Activated naive CD8-positive, alpha-beta T cell treated with anti-CD3 and anti-CD28 coated beads, Interleukin-2, amount 50 U/mL, for 24 hours (primary cell): ENCODE measurements around the gene TMEM135.
"Not testable (repeated sequence)": the region's sequence is repeated elsewhere in the genome, so short reads cannot be mapped to it uniquely, and the experiment has no call there.

ENCODE experiments used
- ATAC-seq: fragments of 150-1000 bp; cut with Tn5 transposase; one replicate; pipeline ENCODE4 v1.10.0; 2021
- DNase-seq: peaks from one replicate; pipeline ENCODE4 v3.0.0; 2021
- H3K27ac Mint-ChIP-seq: one replicate; pipeline ENCODE4 v1.8.0; 2021; ENCODE audit warnings: mild to moderate bottlenecking, mixed read lengths
- H3K27me3 Mint-ChIP-seq: one replicate; pipeline ENCODE4 v1.8.0; 2021; ENCODE audit warnings: mixed read lengths
- H3K36me3 Mint-ChIP-seq: one replicate; pipeline ENCODE4 v1.8.0; 2021; ENCODE audit warnings: low read depth, mixed read lengths
- H3K4me1 Mint-ChIP-seq: one replicate; pipeline ENCODE4 v1.8.0; 2021; ENCODE audit warnings: mixed read lengths
- H3K4me3 Mint-ChIP-seq: one replicate; pipeline ENCODE4 v1.8.0; 2021; ENCODE audit warnings: mild to moderate bottlenecking, moderate library complexity, mixed read lengths
- H3K9me3 Mint-ChIP-seq: one replicate; pipeline ENCODE4 v1.8.0; 2021; ENCODE audit warnings: mixed read lengths

The TMEM135 gene

DNA sequence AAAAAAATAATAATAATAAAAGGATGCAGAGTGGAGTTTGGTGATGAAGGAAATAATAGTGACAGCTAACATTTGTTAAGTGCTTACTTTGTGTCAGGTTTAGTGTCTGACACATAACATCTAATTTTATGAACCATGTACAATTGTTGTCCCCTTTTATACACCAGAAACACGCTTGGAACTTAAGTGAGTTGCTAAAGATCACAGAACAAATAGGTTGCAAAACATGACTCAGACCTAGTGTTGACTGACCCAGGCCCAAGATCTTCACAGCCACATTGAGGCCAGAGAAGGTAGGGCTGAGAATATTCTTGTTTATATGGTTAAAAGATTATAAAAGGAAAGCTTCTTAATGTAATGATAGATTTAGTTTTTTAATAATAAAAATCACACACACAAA is 25.6 kb upstream of the TMEM135 start:
- no peak for DNase-seq
- Mint-ChIP-seq H3K9me3 (no peaks in the 10 kb centered on the region), H3K27me3 (no peaks in the 10 kb centered on the region), H3K36me3 (no peaks in the 10 kb centered on the region), H3K27ac (no peak overlapping the region), H3K4me1 (no peaks in the 10 kb centered on the region), H3K4me3 (no peak overlapping the region)
- ATAC-seq = no peak

DNA sequence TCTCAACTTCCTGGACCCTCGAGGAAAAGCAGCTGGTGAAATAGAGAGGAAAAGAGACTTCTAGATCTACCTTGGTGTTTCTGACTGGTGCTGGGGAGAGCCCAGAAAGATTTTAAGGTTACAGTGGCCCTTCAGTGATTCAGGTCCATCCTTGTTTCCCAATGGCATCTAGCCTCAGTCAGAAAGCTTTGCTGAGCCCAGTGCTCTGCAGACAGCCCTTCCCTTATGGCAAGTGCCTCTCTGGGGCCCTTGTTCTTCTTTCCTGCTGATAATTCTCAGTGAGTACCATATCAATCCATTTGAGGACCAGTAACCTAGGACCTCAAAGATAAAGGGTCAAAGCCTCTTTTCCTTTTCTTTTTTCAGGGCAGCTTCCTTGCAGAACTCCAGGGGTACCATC is 25.1 kb upstream of the TMEM135 start:
- no peaks in the 10 kb centered on the region for H3K4me1 Mint-ChIP-seq
- no peak overlapping the region for H3K4me3 Mint-ChIP-seq
- no peaks in the 10 kb centered on the region for H3K27me3 Mint-ChIP-seq
- no peaks in the 10 kb centered on the region for H3K36me3 Mint-ChIP-seq
- no peak overlapping the region for H3K27ac Mint-ChIP-seq
- ATAC-seq = no peak
- DNase-seq = no peak
- no peaks in the 10 kb centered on the region for H3K9me3 Mint-ChIP-seq

GRCh38 chr11:87013912-87014825 is 23.6 kb upstream of the TMEM135 start:
- H3K4me3 Mint-ChIP-seq = no peak overlapping the region
- H3K9me3 Mint-ChIP-seq = no peaks in the 10 kb centered on the region
- no peak for DNase-seq
- no peaks in the 10 kb centered on the region for H3K27me3 Mint-ChIP-seq
- no peak for ATAC-seq
- no peak overlapping the region for H3K27ac Mint-ChIP-seq
- H3K36me3 Mint-ChIP-seq = no peaks in the 10 kb centered on the region
- no peaks in the 10 kb centered on the region for H3K4me1 Mint-ChIP-seq

DNA sequence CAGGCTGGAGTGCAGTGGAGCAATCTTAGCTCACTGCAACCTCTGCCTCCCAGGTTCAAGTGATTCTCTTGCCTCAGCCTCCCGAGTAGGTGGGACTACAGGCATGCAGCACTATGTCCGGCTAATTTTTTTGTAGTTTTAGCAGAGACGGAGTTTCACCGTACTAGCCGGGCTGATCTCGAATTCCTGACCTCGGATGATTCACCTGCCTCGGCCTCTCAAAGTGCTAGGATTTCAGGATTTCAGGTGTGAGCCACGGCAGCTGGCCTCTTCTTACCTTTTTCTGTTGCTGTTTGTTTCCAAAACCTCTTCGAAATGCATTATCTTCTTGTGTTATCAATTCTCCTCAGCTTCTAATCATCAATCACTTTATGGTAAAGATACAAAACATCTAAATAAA is 22.1 kb upstream of the TMEM135 start:
- H3K27ac Mint-ChIP-seq = no peak overlapping the region
- no peaks in the 10 kb centered on the region for H3K36me3 Mint-ChIP-seq
- no peak for ATAC-seq
- H3K4me1 Mint-ChIP-seq = no peaks in the 10 kb centered on the region
- no peaks in the 10 kb centered on the region for H3K27me3 Mint-ChIP-seq
- no peak overlapping the region for H3K4me3 Mint-ChIP-seq
- no peak for DNase-seq
- H3K9me3 Mint-ChIP-seq = no peaks in the 10 kb centered on the region

GRCh38 chr11:87019613-87020271 is 18.0 kb upstream of the TMEM135 start:
- no peak overlapping the region for H3K4me3 Mint-ChIP-seq
- ATAC-seq (no peak), DNase-seq (no peak)
- H3K4me1 Mint-ChIP-seq = no peaks in the 10 kb centered on the region
- no peaks in the 10 kb centered on the region for H3K36me3 Mint-ChIP-seq
- H3K27ac Mint-ChIP-seq = no peak overlapping the region
- H3K27me3 Mint-ChIP-seq = no peaks in the 10 kb centered on the region
- no peaks in the 10 kb centered on the region for H3K9me3 Mint-ChIP-seq

- DNase-seq (no peak), ATAC-seq (no peak)
- H3K27me3 Mint-ChIP-seq = peaks cover 1% of the 10 kb centered on the region
- no peaks in the 10 kb centered on the region for H3K36me3 Mint-ChIP-seq
- H3K4me1 Mint-ChIP-seq = no peaks in the 10 kb centered on the region
- H3K4me3 Mint-ChIP-seq = no peak overlapping the region
- H3K27ac Mint-ChIP-seq = no peak overlapping the region
- no peaks in the 10 kb centered on the region for H3K9me3 Mint-ChIP-seq
These were observed 17.4 kb upstream of the TMEM135 start for GRCh38 chr11:87020336-87020735.

DNA sequence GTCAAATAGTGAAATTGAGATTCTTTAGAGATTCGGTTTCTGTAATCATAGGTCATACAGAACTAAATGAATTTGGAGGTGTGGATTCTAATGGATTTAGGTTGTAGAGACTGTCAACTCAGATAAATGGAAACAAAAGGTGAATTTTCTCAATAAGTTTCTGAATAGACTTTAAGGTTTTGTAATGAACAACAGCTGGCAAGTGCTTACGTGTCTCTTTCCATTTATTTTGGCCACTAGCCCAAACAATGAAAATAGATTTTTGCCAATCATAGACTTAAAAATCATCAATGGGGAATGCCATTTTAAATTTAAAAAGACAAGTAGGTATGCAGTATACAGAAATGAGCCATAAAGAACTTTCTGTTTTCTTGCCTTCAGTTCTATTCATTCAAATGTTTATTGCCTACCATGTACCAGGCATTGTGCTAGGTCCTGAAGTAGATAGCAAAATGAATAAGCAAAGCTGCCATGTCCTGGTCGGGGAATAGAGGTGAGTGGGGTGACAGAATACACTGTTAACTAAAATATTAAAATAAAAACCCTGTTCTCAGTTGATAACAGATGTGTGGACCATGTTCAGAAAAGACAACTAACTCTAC is 16.9 kb upstream of the TMEM135 start:
- no peaks in the 10 kb centered on the region for H3K9me3 Mint-ChIP-seq
- DNase-seq = no peak
- H3K27ac Mint-ChIP-seq = no peak overlapping the region
- ATAC-seq = no peak
- no peak overlapping the region for H3K4me3 Mint-ChIP-seq
- no peaks in the 10 kb centered on the region for H3K36me3 Mint-ChIP-seq
- peaks cover 3% of the 10 kb centered on the region for H3K27me3 Mint-ChIP-seq
- H3K4me1 Mint-ChIP-seq = no peaks in the 10 kb centered on the region

GRCh38 chr11:87022254-87022653 is 15.5 kb upstream of the TMEM135 start:
- peaks cover 5% of the 10 kb centered on the region for H3K27me3 Mint-ChIP-seq
- H3K27ac Mint-ChIP-seq = no peak overlapping the region
- no peaks in the 10 kb centered on the region for H3K36me3 Mint-ChIP-seq
- H3K9me3 Mint-ChIP-seq = no peaks in the 10 kb centered on the region
- no peak for DNase-seq
- H3K4me1 Mint-ChIP-seq = no peaks in the 10 kb centered on the region
- ATAC-seq = no peak
- no peak overlapping the region for H3K4me3 Mint-ChIP-seq

GRCh38 chr11:87022738-87023137 is 15.0 kb upstream of the TMEM135 start:
- Mint-ChIP-seq H3K4me1 (no peaks in the 10 kb centered on the region), H3K4me3 (no peak overlapping the region), H3K9me3 (no peaks in the 10 kb centered on the region), H3K27ac (no peak overlapping the region), H3K27me3 (peaks cover 5% of the 10 kb centered on the region), H3K36me3 (no peaks in the 10 kb centered on the region)
- DNase-seq (no peak), ATAC-seq (no peak)

DNA sequence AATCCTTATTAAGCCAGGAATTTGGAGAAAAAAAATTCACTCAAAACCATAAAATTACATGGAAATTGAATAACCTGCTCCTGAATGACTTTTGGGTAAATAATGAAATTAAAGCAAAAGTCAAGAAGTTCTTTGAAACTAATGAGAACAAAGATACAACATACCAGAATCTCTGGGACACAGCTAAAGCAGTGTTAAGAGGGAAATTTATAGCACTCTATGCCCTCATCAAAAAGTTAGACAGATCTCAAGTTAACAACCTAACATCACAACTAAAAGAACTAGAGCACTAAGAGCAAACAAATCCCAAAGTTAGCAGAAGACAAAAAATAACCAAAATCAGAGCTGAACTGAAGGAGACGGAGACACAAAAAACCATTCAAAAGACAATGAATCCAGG is 11.3 kb upstream of the TMEM135 start:
- H3K36me3 Mint-ChIP-seq, H3K4me3 Mint-ChIP-seq, H3K27me3 Mint-ChIP-seq, H3K9me3 Mint-ChIP-seq, ATAC-seq, H3K4me1 Mint-ChIP-seq, DNase-seq, H3K27ac Mint-ChIP-seq: not testable (repeated sequence)

GRCh38 chr11:87030458-87031054 is 7.2 kb upstream of the TMEM135 start:
- peaks cover 6% of the 10 kb centered on the region for H3K4me1 Mint-ChIP-seq
- DNase-seq (no peak), ATAC-seq (peak; percentile 33)
- H3K27ac Mint-ChIP-seq = no peak overlapping the region
- H3K27me3 Mint-ChIP-seq = peaks cover 2% of the 10 kb centered on the region
- H3K4me3 Mint-ChIP-seq = no peak overlapping the region
- no peaks in the 10 kb centered on the region for H3K9me3 Mint-ChIP-seq
- no peaks in the 10 kb centered on the region for H3K36me3 Mint-ChIP-seq

DNA sequence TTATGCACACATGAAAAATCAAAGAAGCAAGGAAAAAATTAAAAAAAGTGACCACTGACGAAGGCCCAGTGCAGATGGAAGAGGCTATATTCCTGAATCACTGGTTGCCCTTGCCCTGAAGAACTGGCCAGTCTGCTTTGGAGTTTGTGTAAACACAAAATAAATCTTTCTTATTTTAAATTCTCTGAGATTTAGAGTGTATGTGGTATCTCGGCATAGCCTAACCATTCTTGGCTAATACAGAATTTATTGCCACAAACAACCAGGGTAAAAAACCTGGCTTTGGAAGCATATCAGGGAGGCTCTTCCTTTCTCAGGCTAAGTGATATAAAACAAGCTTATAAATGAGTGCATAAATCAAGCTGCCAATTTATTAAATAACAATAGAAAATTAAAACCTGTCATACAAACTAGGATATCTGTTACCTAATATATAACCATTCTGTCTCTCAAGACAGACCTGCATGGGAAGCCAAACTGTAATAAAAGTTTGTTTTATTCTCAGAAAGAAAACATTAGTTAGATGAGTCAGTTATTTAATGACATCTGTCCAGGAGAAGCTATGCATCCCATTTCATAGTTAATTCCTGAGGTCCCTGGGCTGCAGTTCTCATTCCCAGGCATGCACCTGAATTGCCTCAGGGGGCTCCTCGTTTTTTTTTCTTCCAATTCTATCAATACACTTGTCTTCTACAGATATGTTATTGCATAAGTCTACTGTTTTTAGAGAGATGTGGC is 6.1 kb upstream of the TMEM135 start:
- H3K36me3 Mint-ChIP-seq = no peaks in the 10 kb centered on the region
- no peak overlapping the region for H3K27ac Mint-ChIP-seq
- H3K4me3 Mint-ChIP-seq = no peak overlapping the region
- H3K27me3 Mint-ChIP-seq = no peaks in the 10 kb centered on the region
- DNase-seq (no peak), ATAC-seq (no peak)
- H3K9me3 Mint-ChIP-seq = no peaks in the 10 kb centered on the region
- peaks cover 9% of the 10 kb centered on the region for H3K4me1 Mint-ChIP-seq

GRCh38 chr11:87033561-87033960 is 4.2 kb upstream of the TMEM135 start:
- H3K27me3 Mint-ChIP-seq = no peaks in the 10 kb centered on the region
- no peaks in the 10 kb centered on the region for H3K36me3 Mint-ChIP-seq
- no peak overlapping the region for H3K27ac Mint-ChIP-seq
- H3K4me3 Mint-ChIP-seq = no peak overlapping the region
- H3K9me3 Mint-ChIP-seq = no peaks in the 10 kb centered on the region
- peaks cover 21% of the 10 kb centered on the region for H3K4me1 Mint-ChIP-seq
- DNase-seq (no peak), ATAC-seq (no peak)

DNA sequence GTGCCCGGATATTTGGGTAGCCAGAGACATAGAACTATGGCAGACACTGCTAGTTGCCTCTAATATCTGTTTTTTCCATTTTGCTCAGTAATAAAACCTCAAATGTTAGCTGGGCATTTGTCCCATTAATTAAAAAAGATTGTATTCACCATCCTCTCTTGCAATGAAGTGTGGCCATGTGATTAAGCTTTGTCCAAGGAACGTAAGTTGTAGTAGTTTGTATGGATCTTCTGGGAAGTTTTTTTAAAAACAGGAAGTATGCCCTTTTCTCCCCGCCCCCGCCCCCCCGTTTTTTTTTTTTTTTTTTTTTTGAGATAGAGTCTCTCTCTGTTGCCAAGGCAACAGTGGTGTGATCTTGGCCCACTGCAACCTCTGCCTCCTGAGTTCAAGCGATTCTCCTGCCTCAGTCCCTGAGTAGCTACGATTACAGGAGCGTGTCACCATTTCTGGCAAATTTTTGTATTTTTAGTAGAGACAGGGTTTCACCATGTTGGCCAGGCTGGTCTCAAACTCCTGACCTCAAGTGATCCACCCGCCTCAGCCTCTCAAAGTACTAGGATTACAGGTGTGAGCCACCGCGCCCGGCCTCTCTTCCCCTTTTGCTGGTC is 1.7 kb upstream of the TMEM135 start:
- no peak overlapping the region for H3K27ac Mint-ChIP-seq
- H3K27me3 Mint-ChIP-seq = no peaks in the 10 kb centered on the region
- H3K36me3 Mint-ChIP-seq = no peaks in the 10 kb centered on the region
- peak overlapping the region; percentile 98 for H3K4me3 Mint-ChIP-seq
- ATAC-seq (no peak), DNase-seq (no peak)
- no peaks in the 10 kb centered on the region for H3K9me3 Mint-ChIP-seq
- H3K4me1 Mint-ChIP-seq = peaks cover 32% of the 10 kb centered on the region
